Osteocyte (in vitro differentiated cells): ENCODE measurements around the gene CBX6. TPM values are rescaled to one million over a fixed set of nuclear protein-coding genes. Genes with fewer than 3 reads are reported as not detected.

Source experiments
- DNase-seq: peaks from one replicate; pipeline ENCODE4 v3.0.0; 2021; ENCODE audit warnings: mixed read lengths; ENCODE audit not compliant: unreplicated experiment; ENCODE audit errors: extremely low spot score
- H3K27ac Mint-ChIP-seq: one replicate; pipeline ENCODE4 v1.8.0; 2021; ENCODE audit warnings: mild to moderate bottlenecking, mixed read lengths; ENCODE audit not compliant: unreplicated experiment
- H3K27me3 Mint-ChIP-seq: one replicate; pipeline ENCODE4 v1.8.0; 2021; ENCODE audit warnings: mixed read lengths; ENCODE audit not compliant: unreplicated experiment
- H3K36me3 Mint-ChIP-seq: one replicate; pipeline ENCODE4 v1.8.0; 2021; ENCODE audit warnings: mixed read lengths; ENCODE audit not compliant: unreplicated experiment
- H3K4me1 Mint-ChIP-seq: one replicate; pipeline ENCODE4 v1.8.0; 2021; ENCODE audit warnings: mixed read lengths; ENCODE audit not compliant: unreplicated experiment
- H3K4me3 Mint-ChIP-seq: one replicate; pipeline ENCODE4 v1.8.0; 2021; ENCODE audit warnings: mild to moderate bottlenecking, moderate library complexity, mixed read lengths; ENCODE audit not compliant: unreplicated experiment
- H3K9me3 Mint-ChIP-seq: one replicate; pipeline ENCODE4 v1.8.0; 2021; ENCODE audit warnings: mixed read lengths; ENCODE audit not compliant: unreplicated experiment
- total RNA-seq: library from RNA; stranded (reverse); gene quantifications from 2 replicates; pipeline ENCODE4 v1.2.1, GENCODE V29; 2021
- TF ChIP-seq, protein P1 (sequence below): fragments of 200-600 bp; sonication (generic); IDR thresholded peaks from 2 replicates; pipeline ENCODE4 v1.5.0; 2021; ENCODE audit warnings: antibody characterized with exemption, mild to moderate bottlenecking, moderate library complexity

CBX6 gene
- total RNA-seq, 1 donor from 2014 or later: 86.2 TPM

DNA sequence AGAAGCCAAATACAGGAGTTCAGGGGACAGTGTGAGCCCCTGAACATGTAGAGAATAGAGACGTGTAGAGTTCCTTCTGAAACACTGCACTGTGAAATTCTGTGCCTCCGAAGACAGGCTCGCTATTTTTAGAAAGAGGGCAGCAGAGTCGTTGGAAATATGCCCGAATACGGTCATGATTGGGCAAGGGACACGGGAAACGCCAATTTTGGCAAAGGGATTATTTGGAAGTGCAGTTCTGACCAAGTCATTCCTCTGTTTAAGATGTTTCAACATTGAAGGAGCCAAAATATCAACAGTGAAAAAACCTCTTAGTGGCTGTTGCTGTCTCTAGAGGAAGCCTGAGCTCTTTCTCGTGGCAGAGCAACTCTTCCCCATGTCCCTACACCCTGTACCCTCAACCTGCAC, 9.5 kb upstream of the CBX6 start:
- H3K4me1 Mint-ChIP-seq: peaks cover 14% of the 10 kb centered on the region
- no peaks in the 10 kb centered on the region for H3K9me3 Mint-ChIP-seq
- no peak for DNase-seq
- H3K27me3 Mint-ChIP-seq: peaks cover 37% of the 10 kb centered on the region
- peak overlapping the region; percentile 78 for H3K27ac Mint-ChIP-seq
- TF ChIP-seq, protein P1, sequence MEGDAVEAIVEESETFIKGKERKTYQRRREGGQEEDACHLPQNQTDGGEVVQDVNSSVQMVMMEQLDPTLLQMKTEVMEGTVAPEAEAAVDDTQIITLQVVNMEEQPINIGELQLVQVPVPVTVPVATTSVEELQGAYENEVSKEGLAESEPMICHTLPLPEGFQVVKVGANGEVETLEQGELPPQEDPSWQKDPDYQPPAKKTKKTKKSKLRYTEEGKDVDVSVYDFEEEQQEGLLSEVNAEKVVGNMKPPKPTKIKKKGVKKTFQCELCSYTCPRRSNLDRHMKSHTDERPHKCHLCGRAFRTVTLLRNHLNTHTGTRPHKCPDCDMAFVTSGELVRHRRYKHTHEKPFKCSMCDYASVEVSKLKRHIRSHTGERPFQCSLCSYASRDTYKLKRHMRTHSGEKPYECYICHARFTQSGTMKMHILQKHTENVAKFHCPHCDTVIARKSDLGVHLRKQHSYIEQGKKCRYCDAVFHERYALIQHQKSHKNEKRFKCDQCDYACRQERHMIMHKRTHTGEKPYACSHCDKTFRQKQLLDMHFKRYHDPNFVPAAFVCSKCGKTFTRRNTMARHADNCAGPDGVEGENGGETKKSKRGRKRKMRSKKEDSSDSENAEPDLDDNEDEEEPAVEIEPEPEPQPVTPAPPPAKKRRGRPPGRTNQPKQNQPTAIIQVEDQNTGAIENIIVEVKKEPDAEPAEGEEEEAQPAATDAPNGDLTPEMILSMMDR: peak; percentile 23
- peak overlapping the region; percentile 44 for H3K4me3 Mint-ChIP-seq
- H3K36me3 Mint-ChIP-seq: no peaks in the 10 kb centered on the region

GRCh38 chr22:38879961-38880360, 7.9 kb upstream of the CBX6 start:
- TF ChIP-seq, protein P1: no peak
- H3K36me3 Mint-ChIP-seq: no peaks in the 10 kb centered on the region
- peaks cover 14% of the 10 kb centered on the region for H3K4me1 Mint-ChIP-seq
- H3K4me3 Mint-ChIP-seq: no peak overlapping the region
- DNase-seq: no peak
- H3K27me3 Mint-ChIP-seq: peaks cover 42% of the 10 kb centered on the region
- no peaks in the 10 kb centered on the region for H3K9me3 Mint-ChIP-seq
- H3K27ac Mint-ChIP-seq: no peak overlapping the region

- Mint-ChIP-seq H3K27ac (no peak overlapping the region), H3K4me3 (no peak overlapping the region), H3K27me3 (peaks cover 38% of the 10 kb centered on the region), H3K4me1 (peaks cover 14% of the 10 kb centered on the region), H3K9me3 (no peaks in the 10 kb centered on the region), H3K36me3 (no peaks in the 10 kb centered on the region)
- no peak for DNase-seq
- TF ChIP-seq, protein P1: no peak
Measured at GRCh38 chr22:38879108-38879729, 7.2 kb upstream of the CBX6 start.

GRCh38 chr22:38878001-38878400, 6.0 kb upstream of the CBX6 start:
- Mint-ChIP-seq H3K4me3 (no peak overlapping the region), H3K36me3 (no peaks in the 10 kb centered on the region), H3K4me1 (peaks cover 20% of the 10 kb centered on the region), H3K9me3 (no peaks in the 10 kb centered on the region), H3K27ac (no peak overlapping the region), H3K27me3 (peaks cover 39% of the 10 kb centered on the region)
- TF ChIP-seq, protein P1: no peak
- no peak for DNase-seq

- peak; percentile 32 for DNase-seq
- Mint-ChIP-seq H3K27me3 (peaks cover 34% of the 10 kb centered on the region), H3K4me3 (no peak overlapping the region), H3K4me1 (peaks cover 23% of the 10 kb centered on the region), H3K27ac (no peak overlapping the region), H3K9me3 (no peaks in the 10 kb centered on the region), H3K36me3 (peaks cover 3% of the 10 kb centered on the region)
- TF ChIP-seq, protein P1: no peak
Measured at GRCh38 chr22:38874529-38875222, 2.7 kb upstream of the CBX6 start.
